ENCODE results near the gene SCAMP4.
"Not testable (repeated sequence)": the region's sequence is repeated elsewhere in the genome, so short reads cannot be mapped to it uniquely, and the experiment has no call there.

Gene SCAMP4

GRCh38 chr19:1883784-1884183 lies 21.4 kb upstream of the SCAMP4 start:
- DNase-seq: no peak

- DNase-seq: no peak
Measured at GRCh38 chr19:1884291-1884718, 20.9 kb upstream of the SCAMP4 start.

DNA sequence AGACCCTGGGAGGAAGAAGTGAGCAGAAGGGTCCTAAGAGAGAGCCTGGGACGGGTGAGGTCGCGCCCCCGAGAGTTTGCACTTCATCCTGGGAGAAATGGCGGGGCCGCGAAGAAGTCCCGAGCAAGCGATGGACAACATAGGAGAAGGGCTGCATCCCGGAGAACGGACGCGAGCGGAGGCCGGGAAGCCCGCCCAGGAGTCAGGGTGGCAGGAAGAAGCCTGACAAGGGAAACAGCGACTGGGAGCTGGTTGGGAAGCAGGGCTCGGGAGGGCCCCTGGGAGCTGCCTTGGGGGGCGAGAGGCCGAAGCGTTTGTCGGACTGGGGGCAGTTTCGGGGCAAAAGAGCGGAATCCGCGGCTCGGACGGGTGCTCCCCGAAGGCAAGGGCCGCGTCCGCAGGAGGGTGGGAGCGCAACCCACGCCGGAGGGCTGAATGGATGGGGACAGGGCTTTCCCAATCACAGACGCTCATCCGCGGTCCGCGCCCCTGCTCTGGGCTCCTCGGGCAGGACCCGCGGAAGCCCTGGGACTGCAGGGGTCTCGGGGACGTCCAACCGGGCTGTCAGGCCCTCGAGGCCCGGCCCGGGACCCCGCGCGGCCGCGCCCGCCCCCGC lies 20.4 kb upstream of the SCAMP4 start:
- no peak for DNase-seq

DNA sequence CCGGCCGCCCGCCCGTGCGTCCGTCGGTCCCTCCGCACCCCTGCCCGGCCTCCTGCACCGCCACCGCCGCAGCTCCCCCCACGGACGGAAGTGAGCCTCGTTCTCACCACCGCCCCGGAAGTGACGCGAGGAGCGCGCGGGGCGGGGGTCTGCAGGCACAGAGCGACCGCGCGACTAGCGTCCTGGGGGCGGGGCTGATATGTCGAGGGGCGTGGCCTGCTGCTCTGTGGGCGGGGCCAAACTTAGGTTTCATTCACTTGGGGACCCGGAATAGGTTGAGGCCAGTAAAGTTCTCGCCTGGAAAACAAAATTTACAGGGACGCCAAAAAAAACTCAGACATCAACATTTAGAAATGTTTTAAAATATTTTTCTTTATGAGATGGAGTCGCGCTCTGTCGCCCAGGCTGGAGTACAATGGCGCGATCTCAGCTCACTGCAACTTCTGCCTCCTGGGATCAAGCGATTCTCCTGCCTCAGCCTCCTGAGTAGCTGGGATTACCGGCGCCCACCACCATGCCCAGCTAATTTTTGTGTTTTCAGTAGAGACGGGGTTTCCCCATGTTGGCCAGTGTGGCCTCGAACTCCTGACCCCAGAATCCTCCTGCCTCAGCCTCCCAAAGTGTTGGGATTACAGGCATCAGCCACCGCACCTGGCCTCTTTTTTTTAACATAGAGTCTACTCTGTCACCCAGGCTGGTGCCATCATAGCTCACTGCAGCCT lies 19.6 kb upstream of the SCAMP4 start, which contains the start of gene ABHD17A:
Gene ABHD17A, minus strand, starts transcription at position 99 of the 722 bp plus-strand sequence. CDS start 3,930 bp downstream, outside the sequence.
- peak; percentile 99 for DNase-seq

GRCh38 chr19:1886360-1886759 lies 18.8 kb upstream of the SCAMP4 start:
- not testable (repeated sequence) for DNase-seq

DNA sequence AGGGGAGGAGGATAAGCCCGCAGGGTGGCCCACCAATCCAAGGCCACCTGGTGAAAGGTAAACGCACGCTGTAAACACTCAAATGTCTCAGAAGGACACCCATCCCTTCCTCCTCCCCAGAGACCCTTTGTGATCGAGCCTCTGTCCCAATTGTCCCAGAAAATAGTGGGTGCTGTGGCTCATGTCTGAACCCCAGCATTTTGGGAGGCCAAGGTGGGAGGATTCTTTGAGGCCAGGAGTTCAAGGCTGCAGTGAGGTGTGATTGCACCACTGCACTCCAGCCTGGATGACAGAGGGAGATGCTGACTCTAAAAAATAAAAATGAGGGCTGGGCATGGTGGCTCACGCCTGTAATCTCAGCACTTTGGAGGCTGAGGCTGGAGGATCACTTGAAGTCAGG lies 16.8 kb upstream of the SCAMP4 start:
- DNase-seq: no peak

DNA sequence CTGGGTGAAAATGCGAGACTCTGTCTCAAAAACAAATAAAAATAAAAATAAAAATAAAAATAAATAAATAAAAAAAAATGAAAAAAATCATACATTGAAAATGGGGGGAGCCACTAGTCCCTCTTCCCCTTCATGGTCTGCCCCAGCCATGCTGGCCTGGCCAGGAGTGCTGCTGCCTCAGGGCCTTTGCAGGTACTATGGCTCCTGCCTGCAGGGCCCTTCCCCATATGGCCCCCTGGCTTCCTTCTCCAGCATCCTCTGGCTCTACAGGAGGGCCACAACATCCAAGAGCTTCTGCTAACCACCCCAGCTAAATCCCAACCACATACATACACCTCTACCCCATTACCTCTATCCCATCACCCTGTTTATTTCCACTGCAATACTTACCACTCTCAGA lies 15.3 kb upstream of the SCAMP4 start:
- DNase-seq: no peak

DNA sequence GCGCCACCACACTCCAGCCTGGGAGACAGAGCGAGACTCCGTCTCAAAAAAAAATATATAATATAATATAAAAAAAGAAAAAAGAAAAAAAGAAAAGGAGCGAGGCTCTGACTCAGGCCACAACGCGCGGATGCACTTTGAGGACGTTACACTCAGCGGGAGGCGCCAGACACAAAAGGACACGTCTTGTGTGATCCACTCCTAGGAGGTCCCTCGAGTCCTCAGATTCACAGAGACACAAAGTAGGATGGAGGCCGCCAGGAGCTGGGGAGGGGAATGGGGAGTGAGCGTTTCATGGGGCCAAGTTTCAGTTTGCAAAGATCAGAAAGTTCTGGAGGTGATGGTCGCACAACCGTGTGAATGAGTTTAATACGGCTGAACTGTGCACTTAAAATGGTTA lies 11.4 kb upstream of the SCAMP4 start:
- DNase-seq: no peak

GRCh38 chr19:1896508-1896907 lies 8.7 kb upstream of the SCAMP4 start:
- DNase-seq: no peak

DNA sequence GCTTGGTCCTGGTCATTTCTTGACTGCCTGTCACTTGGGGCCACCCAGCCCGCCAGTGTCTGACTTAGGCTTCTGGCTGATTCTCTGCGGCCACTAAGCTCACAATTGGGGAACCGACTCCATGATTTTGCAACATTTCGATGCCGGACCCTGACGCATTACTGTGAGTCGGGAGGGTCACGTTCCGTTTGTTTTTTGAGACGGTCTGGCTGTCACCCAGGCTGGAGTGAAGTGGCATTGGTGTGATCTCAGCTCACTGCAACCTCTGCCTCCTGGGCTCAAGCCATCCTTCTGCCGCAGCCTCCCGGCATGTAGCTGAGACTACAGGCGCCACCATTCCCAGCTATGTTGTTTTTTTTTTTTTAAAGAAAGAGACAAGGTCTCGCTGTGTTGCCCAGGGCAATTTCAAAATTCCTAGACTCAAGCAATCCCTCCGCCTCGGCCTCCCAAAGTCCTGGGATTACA lies 3.2 kb upstream of the SCAMP4 start:
- peak; percentile 98 for DNase-seq

DNA sequence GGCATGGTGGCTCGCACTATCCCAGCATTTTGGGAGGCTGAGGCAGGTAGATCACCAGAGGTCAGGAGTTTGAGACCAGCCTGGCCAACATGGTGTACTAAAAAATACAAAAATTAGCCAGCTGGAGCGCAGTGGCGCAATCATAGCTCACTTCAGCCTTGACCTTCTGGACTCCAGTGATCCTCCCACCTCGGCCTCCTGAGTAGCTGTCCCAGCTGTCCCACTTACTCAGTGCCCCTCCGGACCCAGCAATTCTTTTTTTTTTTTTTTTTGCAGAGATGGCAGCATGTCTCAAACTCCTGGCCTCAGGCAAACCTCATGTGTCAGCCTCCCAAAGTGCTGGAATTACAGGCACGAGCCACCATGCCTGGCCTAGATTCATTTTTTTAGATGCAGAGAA lies 2.3 kb upstream of the SCAMP4 start:
- no peak for DNase-seq

DNA sequence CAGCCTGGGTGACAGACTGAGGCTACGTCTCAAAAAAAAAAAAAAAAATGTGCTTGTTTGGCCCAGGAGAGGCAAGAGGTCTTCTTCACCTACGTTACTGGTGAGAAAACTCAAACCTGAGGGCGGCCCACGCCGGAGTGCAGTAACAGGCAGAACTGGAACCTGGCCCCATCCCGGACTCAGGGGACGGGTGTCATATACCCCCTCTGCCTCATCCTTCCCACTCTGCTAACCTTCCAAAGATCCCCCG lies 414 bp upstream of the SCAMP4 start:
- DNase-seq: no peak

GRCh38 chr19:1905863-1906375 lies 720 bp downstream of the SCAMP4 start:
- DNase-seq: no peak

DNA sequence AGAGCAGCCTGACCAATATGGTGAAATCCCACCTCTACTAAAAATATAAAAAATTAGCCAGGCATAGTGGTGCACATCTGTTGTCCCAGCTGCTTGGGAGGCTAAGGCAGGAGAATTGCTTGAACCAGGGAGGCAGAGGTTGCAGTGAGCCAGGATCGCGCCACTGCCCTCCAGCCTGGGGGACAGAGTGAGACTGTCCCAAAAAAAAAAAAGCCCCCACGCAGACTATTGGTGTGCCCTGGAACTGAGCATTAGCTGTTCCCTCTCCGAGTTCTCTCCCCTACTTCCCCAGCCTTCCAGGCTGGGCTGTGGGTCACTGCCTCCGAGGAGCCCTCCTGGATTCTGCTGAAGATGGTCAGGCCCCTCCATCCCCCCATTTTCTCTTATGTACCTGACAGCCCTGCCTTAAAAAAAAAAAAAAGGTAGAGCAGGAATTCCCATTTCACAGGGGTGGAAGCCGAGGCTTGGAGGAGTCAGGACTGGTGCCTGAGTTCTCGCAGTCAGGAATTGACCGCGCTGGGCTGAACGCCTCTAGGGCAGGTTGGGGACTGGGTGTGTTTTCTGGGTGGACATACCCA lies 1.9 kb downstream of the SCAMP4 start:
- no peak for DNase-seq

- DNase-seq: no peak
Measured at GRCh38 chr19:1907563-1908363, 2.6 kb downstream of the SCAMP4 start.

GRCh38 chr19:1908364-1908678 lies 3.1 kb downstream of the SCAMP4 start:
- DNase-seq: no peak

DNA sequence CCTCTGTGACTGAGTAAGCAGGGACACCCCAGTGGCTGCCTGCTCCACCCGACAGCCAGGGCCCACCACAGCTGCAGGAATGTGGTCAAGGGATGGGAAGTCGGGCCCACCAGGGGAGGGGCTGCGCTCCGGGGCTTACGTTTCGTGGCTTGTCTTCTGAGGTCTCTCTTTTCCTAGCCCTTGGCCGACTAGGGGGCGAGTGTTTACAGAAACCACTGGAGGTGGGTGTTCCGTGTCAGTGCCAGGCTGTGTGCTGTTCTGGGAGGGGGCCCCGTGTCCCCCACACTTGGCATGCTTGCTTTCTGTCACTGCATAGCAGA lies 4.5 kb downstream of the SCAMP4 start:
- no peak for DNase-seq

GRCh38 chr19:1910177-1910576 lies 5.0 kb downstream of the SCAMP4 start:
- DNase-seq: no peak

DNA sequence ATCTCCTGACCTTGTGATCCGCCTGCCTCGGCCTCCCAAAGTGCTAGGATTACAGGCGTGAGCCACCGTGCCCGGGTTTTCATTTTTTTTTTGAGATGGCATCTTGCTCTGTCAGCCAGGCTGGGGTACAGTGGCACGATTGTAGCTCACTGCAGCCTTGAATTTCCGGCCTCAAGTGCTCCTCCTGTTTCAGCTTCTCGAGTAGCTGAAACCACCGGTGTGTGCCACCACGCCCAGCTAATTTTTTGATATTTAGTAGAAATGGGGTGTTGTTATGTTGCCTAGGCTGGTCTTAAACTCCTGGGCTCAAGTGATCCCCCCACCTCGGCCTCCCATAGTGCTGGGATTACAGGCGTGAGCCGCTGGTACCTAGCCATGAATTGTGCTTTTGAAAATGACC lies 5.9 kb downstream of the SCAMP4 start:
- no peak for DNase-seq

DNA sequence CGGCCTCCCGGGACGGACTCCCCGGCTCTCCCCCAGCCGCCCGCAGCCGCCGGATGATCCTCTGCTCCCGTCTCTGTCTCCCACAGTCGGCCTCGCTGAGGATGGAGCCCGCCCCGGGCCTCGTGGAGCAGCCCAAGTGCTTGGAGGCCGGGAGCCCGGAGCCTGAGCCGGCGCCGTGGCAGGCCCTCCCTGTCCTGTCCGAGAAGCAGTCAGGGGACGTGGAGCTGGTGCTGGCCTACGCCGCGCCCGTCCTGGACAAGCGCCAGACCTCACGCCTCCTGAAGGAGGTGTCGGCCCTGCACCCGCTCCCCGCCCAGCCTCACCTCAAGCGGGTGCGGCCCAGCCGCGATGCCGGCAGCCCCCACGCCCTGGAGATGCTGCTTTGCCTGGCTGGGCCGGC lies 6.8 kb downstream of the SCAMP4 start:
- no peak for DNase-seq

- no peak for DNase-seq
Measured at GRCh38 chr19:1912760-1913505, 7.7 kb downstream of the SCAMP4 start.

DNA sequence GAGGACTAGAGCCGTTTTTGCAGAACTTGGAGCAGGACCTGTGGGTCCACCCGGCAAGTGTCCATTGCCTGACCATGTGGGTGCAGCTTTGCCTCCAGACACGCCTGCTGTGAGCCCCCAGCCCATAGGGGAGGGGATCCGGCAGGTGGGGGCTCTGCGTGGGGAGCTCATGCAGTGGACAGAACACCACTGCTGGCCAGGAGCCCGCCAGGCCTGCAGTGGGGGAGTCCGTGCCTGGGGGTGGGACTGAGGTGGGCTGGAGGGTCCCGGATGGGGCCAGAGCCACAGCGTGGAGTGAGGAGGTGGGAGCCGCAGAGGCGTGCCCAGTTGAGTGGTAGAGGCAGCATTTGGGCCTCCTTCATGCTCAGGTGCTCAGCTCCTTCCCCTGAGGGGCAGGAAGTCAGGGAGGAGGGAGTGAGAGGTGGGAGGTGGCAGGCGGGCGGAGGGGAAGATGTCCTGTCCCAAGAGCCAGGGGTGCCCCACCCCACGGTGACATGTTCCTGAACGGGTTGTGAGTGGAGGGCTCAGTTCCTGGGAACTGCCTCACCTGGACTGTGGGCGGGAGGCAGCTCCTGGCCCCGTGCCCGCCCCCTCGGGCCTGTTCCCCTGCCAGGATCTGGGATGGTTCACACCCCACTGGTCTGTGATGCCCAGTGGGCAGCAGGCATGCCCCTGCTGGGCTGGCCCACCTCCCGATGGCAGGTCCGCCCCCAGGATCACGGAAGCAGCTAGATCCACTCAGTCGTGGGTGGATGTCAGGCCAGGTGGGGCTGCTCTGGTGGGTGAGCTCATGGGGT lies 8.8 kb downstream of the SCAMP4 start:
- no peak for DNase-seq

Data from suppressor macrophage treated with lipopolysaccharide for 4 hours (primary cell).